RPMI8226 (cell line): ENCODE data around the gene TRAK1.
"Not testable (repeated sequence)": the region's sequence is repeated elsewhere in the genome, so short reads cannot be mapped to it uniquely, and the experiment has no call there.

ENCODE experiments used
- DNase-seq: peaks from one replicate; pipeline ENCODE4 v3.0.0-alpha.2; 2015

The TRAK1 gene

GRCh38 chr3:42098171-42098570 lies 7.0 kb downstream of the TRAK1 start:
- DNase-seq = no peak

GRCh38 chr3:42099020-42099765 lies 8.0 kb downstream of the TRAK1 start:
- DNase-seq = no peak

DNA sequence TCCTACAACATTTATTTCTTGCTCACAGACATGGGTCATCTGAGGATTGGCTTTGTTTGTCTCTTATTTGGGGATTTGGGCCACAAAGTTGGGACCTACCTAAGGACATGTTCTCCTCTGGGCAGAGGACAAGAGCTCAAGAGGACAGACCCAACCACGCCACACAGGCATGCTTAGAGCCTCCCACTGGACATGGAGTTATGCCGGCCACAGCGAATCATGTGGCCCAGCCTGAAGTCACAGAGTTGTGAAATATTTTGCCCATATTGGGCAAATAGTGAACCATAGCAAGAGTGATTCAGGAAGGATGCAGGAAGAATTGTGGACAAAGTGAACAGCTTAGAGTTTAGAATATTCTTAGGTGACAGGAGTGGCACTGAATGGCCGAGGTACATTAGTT lies 9.9 kb downstream of the TRAK1 start:
- DNase-seq = no peak

DNA sequence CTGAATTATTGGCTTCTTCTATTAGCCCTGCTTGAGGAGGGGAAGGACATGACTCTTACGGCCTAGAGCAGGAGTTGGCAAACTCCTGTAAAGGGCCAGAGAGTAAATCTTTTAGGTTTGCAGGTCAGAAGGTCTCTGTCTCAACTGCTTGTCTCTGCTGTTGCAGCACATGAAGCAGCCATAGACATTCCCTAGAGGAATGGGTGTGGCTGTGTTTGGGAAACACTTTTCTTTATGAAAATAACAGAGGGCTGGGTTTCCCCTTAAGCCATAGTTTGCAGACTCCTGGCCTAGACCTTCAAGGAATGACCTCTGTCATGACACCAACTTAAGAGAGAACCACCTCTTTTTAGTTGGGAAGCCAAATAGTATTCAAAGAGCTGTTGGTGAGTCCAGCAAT lies 10.3 kb downstream of the TRAK1 start:
- no peak for DNase-seq

- DNase-seq = no peak
Measured at GRCh38 chr3:42102571-42102970, 11.4 kb downstream of the TRAK1 start.

DNA sequence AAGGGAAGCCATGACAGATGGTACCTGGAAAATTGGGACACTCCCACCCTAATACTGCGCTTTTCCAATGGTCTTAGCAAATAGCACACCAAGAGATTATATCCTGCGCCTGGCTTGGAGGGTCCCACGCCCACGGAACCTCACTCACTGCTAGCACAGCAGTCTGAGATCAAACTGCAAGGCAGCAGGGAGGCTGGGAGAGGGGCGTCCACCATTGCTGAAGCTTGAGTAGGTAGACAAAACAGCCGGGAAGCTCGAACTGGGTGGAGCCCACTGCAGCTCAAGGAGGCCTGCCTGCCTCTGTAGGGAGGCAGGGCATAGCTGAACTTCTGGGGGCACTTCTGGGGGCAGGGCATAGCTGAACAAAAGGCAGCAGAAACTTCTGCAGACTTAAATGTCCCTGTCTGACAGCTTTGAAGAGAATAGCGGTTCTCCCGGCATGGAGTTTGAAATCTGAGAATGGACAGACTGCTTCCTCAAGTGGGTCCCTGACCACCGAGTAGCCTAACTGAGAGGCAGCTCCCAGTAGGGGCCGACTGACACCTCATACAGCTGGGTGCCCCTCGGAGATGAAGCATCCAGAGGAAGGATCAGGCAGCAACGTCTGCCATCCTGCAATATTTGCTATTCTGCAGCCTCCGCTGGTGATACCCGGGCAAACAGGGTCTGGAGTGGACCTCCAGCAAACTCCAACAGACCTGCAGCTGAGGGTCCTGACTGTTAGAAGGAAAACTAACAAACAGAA lies 12.9 kb downstream of the TRAK1 start:
- DNase-seq = not testable (repeated sequence)

DNA sequence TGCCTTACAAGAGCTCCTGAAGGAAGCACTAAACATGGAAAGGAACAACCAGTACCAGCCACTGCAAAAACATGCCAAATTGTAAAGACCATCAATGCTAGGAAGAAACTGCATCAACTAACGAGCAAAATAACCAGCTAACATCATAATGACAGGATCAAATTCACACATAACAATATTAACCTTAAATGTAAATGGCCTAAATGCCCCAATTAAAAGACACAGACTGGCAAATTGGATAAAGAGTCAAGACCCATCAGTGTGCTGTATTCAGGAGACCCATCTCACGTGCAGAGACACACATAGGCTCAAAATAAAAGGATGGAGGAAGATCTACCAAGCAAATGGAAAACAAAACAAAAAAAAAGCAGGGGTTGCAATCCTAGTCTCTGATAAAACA lies 14.8 kb downstream of the TRAK1 start:
- not testable (repeated sequence) for DNase-seq

GRCh38 chr3:42106646-42107045 lies 15.5 kb downstream of the TRAK1 start:
- no peak for DNase-seq

DNA sequence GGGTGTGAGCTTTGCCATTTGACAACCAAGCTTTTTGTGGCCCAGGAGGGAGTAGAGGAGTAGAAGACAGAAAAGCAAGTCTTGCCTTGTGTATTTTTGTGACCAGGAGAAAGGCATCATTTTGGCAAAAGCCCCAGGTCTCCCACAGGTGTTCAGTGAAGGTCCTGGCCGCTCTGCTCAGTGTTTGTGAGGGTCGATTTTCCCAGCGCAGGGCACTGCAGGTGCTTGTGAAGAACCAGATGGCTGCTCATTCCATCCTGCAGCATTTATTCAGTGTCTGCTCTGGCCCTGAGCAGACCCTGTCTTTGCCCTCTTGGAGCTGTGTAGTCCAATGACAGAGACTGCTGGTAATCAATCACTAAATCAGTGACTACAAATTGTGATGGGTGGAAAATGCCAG lies 19.5 kb downstream of the TRAK1 start:
- DNase-seq = no peak

- DNase-seq = no peak
Measured at GRCh38 chr3:42114130-42114725, 23.1 kb downstream of the TRAK1 start.

GRCh38 chr3:42115215-42115614 lies 24.1 kb downstream of the TRAK1 start:
- no peak for DNase-seq

- DNase-seq = no peak
Measured at GRCh38 chr3:42115946-42116345, 24.8 kb downstream of the TRAK1 start.

DNA sequence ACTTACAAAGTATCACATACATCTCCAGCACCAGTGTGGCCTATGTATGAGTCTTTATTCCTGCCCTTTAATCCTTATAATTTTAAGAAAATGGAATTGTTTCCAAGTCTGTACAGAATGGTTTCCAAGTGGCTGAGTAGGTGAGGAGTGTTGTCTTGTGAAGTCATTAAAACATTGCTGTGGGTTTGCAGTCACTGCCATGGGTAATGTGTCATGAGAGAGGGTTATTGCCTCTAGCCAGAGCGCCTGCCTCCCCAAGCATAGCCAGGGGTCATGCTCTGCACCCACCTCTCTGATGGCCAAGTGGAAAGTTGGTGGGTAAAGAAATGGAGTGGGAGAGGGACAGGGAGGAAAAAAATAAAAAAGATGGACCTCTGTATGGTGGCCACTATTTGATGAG lies 25.3 kb downstream of the TRAK1 start:
- no peak for DNase-seq

- DNase-seq = no peak
Measured at GRCh38 chr3:42117175-42118008, 26.2 kb downstream of the TRAK1 start.

DNA sequence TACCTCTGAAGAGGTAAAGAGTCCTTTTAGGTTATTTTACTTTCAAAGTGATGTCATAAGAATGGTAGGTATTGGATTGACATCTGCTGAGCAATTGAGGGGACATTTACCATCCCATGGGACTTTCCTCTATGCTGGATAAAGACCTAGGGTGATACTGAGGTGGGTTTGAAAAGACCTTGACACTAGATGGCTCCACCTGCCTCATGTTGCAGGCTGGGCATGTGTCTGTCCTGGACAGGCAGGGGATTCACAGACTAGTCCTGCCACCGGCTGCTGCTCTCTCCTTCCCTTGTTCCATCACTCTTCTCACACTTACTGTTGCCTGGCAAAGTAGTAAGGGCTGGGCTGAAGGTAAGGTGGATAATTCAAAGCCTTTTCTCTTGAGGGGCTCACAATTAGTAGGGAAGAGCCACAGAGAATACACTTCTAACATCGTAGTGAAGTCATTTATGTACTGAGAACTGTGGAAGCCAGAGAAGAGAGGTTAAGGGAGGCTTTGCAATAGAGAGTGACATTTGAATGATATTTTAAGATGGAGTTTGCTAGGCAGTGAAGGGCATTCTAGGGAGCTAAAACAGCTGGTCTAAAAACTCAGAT lies 27.7 kb downstream of the TRAK1 start:
- DNase-seq = peak; percentile 14

DNA sequence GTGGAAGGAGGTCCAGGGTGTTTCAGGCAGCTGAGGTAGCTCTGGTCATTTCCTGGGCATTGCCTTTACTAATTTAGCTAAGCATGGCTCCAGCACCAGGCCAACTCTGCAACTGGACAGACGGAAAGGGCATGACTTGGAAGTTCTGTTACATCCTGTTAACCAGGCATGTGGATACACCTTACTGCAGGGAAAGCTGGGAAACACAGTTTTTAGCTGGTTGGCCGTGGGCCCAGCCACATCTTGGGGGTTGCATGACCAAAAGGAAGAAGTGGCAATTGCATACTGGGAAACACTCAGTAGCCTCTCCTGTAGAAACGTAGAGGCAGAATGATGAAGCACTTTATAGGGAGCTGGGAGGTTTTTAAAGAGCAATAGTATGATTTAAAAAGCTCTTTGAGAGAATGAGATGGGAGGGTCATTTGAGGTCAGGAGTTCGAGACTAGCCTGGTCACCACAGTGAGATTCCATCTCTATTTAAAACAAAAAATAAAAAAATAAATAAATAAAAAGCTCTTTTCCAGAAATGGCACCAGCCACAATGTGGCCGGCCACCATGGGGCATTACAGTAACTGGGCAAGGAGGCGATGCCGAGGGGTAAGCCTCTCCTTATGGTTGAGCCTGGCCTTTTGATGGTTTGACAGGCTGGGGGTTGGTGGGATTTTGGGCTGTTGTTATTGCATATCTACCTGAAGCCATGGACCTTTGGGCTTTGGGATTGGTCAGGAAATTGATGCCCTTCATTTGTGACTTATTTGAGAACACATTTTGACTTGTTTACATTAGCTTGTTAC lies 28.6 kb downstream of the TRAK1 start:
- DNase-seq = no peak

DNA sequence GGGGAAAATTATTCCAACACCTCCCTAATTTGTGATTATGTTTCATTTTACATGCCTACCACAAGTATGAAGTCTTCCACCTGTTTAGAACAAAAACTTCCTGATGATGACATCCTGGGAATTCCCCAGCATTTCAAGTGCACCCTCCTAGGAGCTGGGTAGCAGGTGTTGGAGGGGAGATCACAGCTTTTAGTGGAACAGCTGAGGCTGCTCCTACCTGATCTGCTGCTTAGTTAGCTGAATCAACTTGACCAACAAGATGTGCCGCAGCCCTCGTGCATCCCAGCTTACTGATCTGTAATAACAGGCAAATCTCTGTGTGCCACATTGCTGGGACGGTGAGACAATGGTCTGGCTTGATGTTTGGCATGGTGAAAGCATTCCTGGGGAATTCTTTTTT lies 29.7 kb downstream of the TRAK1 start:
- no peak for DNase-seq

- no peak for DNase-seq
Measured at GRCh38 chr3:42122261-42123011, 31.3 kb downstream of the TRAK1 start.

- DNase-seq = no peak
Measured at GRCh38 chr3:42123012-42123581, 31.9 kb downstream of the TRAK1 start.

DNA sequence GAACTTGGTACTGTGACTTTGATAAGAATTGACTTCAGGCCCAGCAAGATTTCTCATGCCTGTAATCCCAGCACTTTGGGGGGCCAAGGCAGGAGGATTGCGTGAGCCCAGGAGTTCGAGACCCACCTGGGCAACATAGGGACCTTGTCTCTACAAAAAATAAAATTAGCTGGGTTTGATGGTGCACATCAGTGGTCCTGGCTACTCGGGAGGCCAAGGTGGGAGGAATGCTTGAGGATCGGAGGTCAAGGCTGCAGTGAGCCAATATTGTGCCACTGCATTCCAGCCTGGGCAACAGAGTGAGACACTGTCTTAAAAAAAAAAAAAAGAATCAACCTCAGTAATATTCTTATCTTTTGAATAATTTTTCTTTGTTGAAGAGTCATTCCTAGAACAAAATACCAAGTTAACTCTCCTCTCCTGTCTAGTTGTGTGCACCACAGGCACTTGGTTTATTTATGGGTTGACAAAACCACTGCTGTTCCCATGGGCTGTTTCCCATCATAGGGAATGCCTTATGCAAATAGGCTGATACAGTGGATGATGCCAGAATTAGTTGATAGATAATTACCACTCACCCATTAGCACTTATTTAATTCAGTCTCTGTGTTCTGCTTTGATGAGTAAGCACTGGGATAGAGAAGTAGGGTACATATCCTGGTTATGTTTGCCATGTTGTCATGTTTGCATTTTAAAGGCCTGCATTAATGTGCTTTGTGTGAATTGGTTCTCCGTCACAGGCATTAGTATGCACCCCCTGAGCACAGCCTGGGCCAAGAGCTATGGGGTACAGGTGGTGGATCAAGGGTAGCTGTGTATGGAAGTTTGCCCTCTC lies 32.9 kb downstream of the TRAK1 start:
- no peak for DNase-seq
